ENCODE measurements around the gene KRTAP5-4. TPM values are rescaled to one million over a fixed set of nuclear protein-coding genes. Genes with fewer than 3 reads are reported as not detected.

The KRTAP5-4 gene
- total and polyA plus RNA-seq, 9 donors: not detected

- H3K4me1 ChIP-seq (ENCODE audit: control insufficient read depth, insufficient read depth, low read length): peaks cover 36% of the 10 kb centered on the region
- H3K36me3 ChIP-seq (ENCODE audit: control insufficient read depth, insufficient read depth, low read length): peaks cover 8% of the 10 kb centered on the region
- H3K9me3 ChIP-seq (replicated peaks; ENCODE audit: control insufficient read depth, low read depth, low read length): no peaks in the 10 kb centered on the region
- H3K4me3 ChIP-seq (ENCODE audit: low read length): no peak overlapping the region
- DNase-seq: no peak
- 0% methylated on average over 7 of the region's 7 CpGs for WGBS (ENCODE audit: insufficient coverage)
- H3K27ac ChIP-seq (ENCODE audit: low read length): no peak overlapping the region
- peaks cover 36% of the 10 kb centered on the region for H3K27me3 ChIP-seq (ENCODE audit: control insufficient read depth, insufficient read depth, low read length)
These were observed 48.1 kb downstream of the KRTAP5-4 start for GRCh38 chr11:1573903-1574237.

GRCh38 chr11:1573077-1573902, 48.6 kb downstream of the KRTAP5-4 start:
- WGBS (ENCODE audit: insufficient coverage): 2% methylated on average over 24 of the region's 37 CpGs
- Histone ChIP-seq H3K27ac (ENCODE audit: low read length) (no peak overlapping the region), H3K9me3 (replicated peaks; ENCODE audit: control insufficient read depth, low read depth, low read length) (no peaks in the 10 kb centered on the region), H3K27me3 (ENCODE audit: control insufficient read depth, insufficient read depth, low read length) (peaks cover 36% of the 10 kb centered on the region), H3K4me3 (ENCODE audit: low read length) (peak overlapping the region; percentile 31), H3K36me3 (ENCODE audit: control insufficient read depth, insufficient read depth, low read length) (peaks cover 8% of the 10 kb centered on the region), H3K4me1 (ENCODE audit: control insufficient read depth, insufficient read depth, low read length) (peaks cover 37% of the 10 kb centered on the region)
- no peak for DNase-seq

- peaks cover 8% of the 10 kb centered on the region for H3K36me3 ChIP-seq (ENCODE audit: control insufficient read depth, insufficient read depth, low read length)
- peak; percentile 93 for DNase-seq
- H3K9me3 ChIP-seq (replicated peaks; ENCODE audit: control insufficient read depth, low read depth, low read length): no peaks in the 10 kb centered on the region
- peaks cover 36% of the 10 kb centered on the region for H3K27me3 ChIP-seq (ENCODE audit: control insufficient read depth, insufficient read depth, low read length)
- H3K27ac ChIP-seq (ENCODE audit: low read length): no peak within 1 kb of the TSS
- H3K4me3 ChIP-seq (ENCODE audit: low read length): peak within 1 kb of the TSS; percentile 62
- peaks cover 43% of the 10 kb centered on the region for H3K4me1 ChIP-seq (ENCODE audit: control insufficient read depth, insufficient read depth, low read length)
- WGBS (ENCODE audit: insufficient coverage): under 1% methylated on average over 109 of the region's 124 CpGs
These were observed 49.5 kb downstream of the KRTAP5-4 start, which contains the start of gene DUSP8 for GRCh38 chr11:1572197-1573076. Gene DUSP8, minus strand, starts transcription at chr11:1572271. Its CDS starts 6,445 bp downstream, at chr11:1565826.

- H3K27me3 ChIP-seq (ENCODE audit: control insufficient read depth, insufficient read depth, low read length): peaks cover 36% of the 10 kb centered on the region
- peak overlapping the region; percentile 62 for H3K4me3 ChIP-seq (ENCODE audit: low read length)
- H3K36me3 ChIP-seq (ENCODE audit: control insufficient read depth, insufficient read depth, low read length): peaks cover 8% of the 10 kb centered on the region
- under 1% methylated on average over 91 of the region's 91 CpGs for WGBS (ENCODE audit: insufficient coverage)
- no peaks in the 10 kb centered on the region for H3K9me3 ChIP-seq (replicated peaks; ENCODE audit: control insufficient read depth, low read depth, low read length)
- H3K27ac ChIP-seq (ENCODE audit: low read length): no peak overlapping the region
- no peak for DNase-seq
- peaks cover 47% of the 10 kb centered on the region for H3K4me1 ChIP-seq (ENCODE audit: control insufficient read depth, insufficient read depth, low read length)
These were observed 50.2 kb downstream of the KRTAP5-4 start for GRCh38 chr11:1571760-1572196.

Other genes starting within 250 kb of the KRTAP5-4 start
- 0.44 TPM for gene BRSK2, start 232.2 kb downstream of the KRTAP5-4 start, total RNA-seq
- 1 to 10 TPM in 5 of 8 donors, under 1 TPM in 3; 0.93 to 2.3 (median 1.3) TPM for gene BRSK2, start 232.2 kb downstream of the KRTAP5-4 start, polyA plus RNA-seq (ENCODE audit: insufficient read depth in 1 of 8, insufficient read length in 8 of 8, low replicate concordance in 1 of 8)
- 23.6 TPM for gene MOB2, start 135.4 kb downstream of the KRTAP5-4 start, total RNA-seq
- gene MOB2, start 135.4 kb downstream of the KRTAP5-4 start, polyA plus RNA-seq (ENCODE audit: insufficient read depth in 1 of 8, insufficient read length in 8 of 8, low replicate concordance in 1 of 8): 10 to 100 TPM; 21.4 to 28.2 (median 25.3) TPM
- gene DUSP8, start 49.9 kb downstream of the KRTAP5-4 start, total RNA-seq: 1.5 TPM
- 10 to 100 TPM in 7 of 8 donors, 1 to 10 TPM in 1; 7.7 to 21.2 (median 16.4) TPM for gene DUSP8, start 49.9 kb downstream of the KRTAP5-4 start, polyA plus RNA-seq (ENCODE audit: insufficient read depth in 1 of 8, insufficient read length in 8 of 8, low replicate concordance in 1 of 8)
- not detected for gene KRTAP5-1, start 36.9 kb downstream of the KRTAP5-4 start, total RNA-seq
- under 1 TPM; 0.26 to 0.97 (median 0.54) TPM for gene KRTAP5-1, start 36.9 kb downstream of the KRTAP5-4 start, polyA plus RNA-seq (ENCODE audit: insufficient read depth in 1 of 8, insufficient read length in 8 of 8, low replicate concordance in 1 of 8)
- not detected for gene KRTAP5-2, start 23.8 kb downstream of the KRTAP5-4 start, total RNA-seq
- gene KRTAP5-2, start 23.8 kb downstream of the KRTAP5-4 start, polyA plus RNA-seq (ENCODE audit: insufficient read depth in 1 of 8, insufficient read length in 8 of 8, low replicate concordance in 1 of 8): not detected
- gene KRTAP5-3, start 13.7 kb downstream of the KRTAP5-4 start, total RNA-seq: not detected
- gene KRTAP5-3, start 13.7 kb downstream of the KRTAP5-4 start, polyA plus RNA-seq (ENCODE audit: insufficient read depth in 1 of 8, insufficient read length in 8 of 8, low replicate concordance in 1 of 8): not detected
- not detected for gene KRTAP5-5, start 7.6 kb upstream of the KRTAP5-4 start, total RNA-seq
- gene KRTAP5-5, start 7.6 kb upstream of the KRTAP5-4 start, polyA plus RNA-seq (ENCODE audit: insufficient read depth in 1 of 8, insufficient read length in 8 of 8, low replicate concordance in 1 of 8): under 1 TPM in 2 of 8 donors, not detected in 6; 0.24 to 0.31 TPM
- not detected for gene KRTAP5-6, start 75.1 kb upstream of the KRTAP5-4 start, total RNA-seq
- gene KRTAP5-6, start 75.1 kb upstream of the KRTAP5-4 start, polyA plus RNA-seq (ENCODE audit: insufficient read depth in 1 of 8, insufficient read length in 8 of 8, low replicate concordance in 1 of 8): 1 to 10 TPM in 1 of 8 donors, under 1 TPM in 2, not detected in 5; 0.28 to 1.1 (median 0.61) TPM
- gene IFITM10, start 128.5 kb upstream of the KRTAP5-4 start, total RNA-seq: 0.27 TPM
- under 1 TPM in 7 of 8 donors, not detected in 1; 0.08 to 0.23 (median 0.15) TPM for gene IFITM10, start 128.5 kb upstream of the KRTAP5-4 start, polyA plus RNA-seq (ENCODE audit: insufficient read depth in 1 of 8, insufficient read length in 8 of 8, low replicate concordance in 1 of 8)
- gene CTSD, start 141.8 kb upstream of the KRTAP5-4 start, total RNA-seq: 56.9 TPM
- 100 to 1,000 TPM in 4 of 8 donors, 10 to 100 TPM in 4; 84.0 to 120 (median 95.9) TPM for gene CTSD, start 141.8 kb upstream of the KRTAP5-4 start, polyA plus RNA-seq (ENCODE audit: insufficient read depth in 1 of 8, insufficient read length in 8 of 8, low replicate concordance in 1 of 8)
- gene SYT8, start 212.9 kb upstream of the KRTAP5-4 start, total RNA-seq: 0.27 TPM
- gene SYT8, start 212.9 kb upstream of the KRTAP5-4 start, polyA plus RNA-seq (ENCODE audit: insufficient read depth in 1 of 8, insufficient read length in 8 of 8, low replicate concordance in 1 of 8): 1 to 10 TPM in 3 of 8 donors, under 1 TPM in 5; 0.31 to 1.7 (median 0.76) TPM
- gene TNNI2, start 216.8 kb upstream of the KRTAP5-4 start, total RNA-seq: 3,726 TPM
- gene TNNI2, start 216.8 kb upstream of the KRTAP5-4 start, polyA plus RNA-seq (ENCODE audit: insufficient read depth in 1 of 8, insufficient read length in 8 of 8, low replicate concordance in 1 of 8): 1,000 to 10,000 TPM; 1,548 to 4,090 (median 3,128) TPM
- gene LSP1, start 230.9 kb upstream of the KRTAP5-4 start, total RNA-seq: 43.4 TPM
- gene LSP1, start 230.9 kb upstream of the KRTAP5-4 start, polyA plus RNA-seq (ENCODE audit: insufficient read depth in 1 of 8, insufficient read length in 8 of 8, low replicate concordance in 1 of 8): 10 to 100 TPM; 18.2 to 61.1 (median 36.9) TPM

All from muscle of leg (tissue), 11 donors.